H1 (cell line): ENCODE measurements around the gene AWAT1. TPM values are rescaled to one million over a fixed set of nuclear protein-coding genes. Genes with fewer than 3 reads are reported as not detected.

Source experiments
- CTCF ChIA-PET: fragments of 300-600 bp; sonication (Branson Sonifier 250); formaldehyde crosslinking; loops from one replicate; lab custom pipeline; 2021; ENCODE audit not compliant: partially characterized antibody; lab: Charles Lee
- POLR2A ChIA-PET: fragments of 300-600 bp; sonication (Branson Sonifier 250); formaldehyde crosslinking; loops from one replicate; lab custom pipeline; 2021; ENCODE audit warnings: inconsistent platforms; ENCODE audit not compliant: partially characterized antibody; lab: Charles Lee
- DNase-seq, 2 experiments: peaks; one replicate each; pipeline versions ENCODE4 v3.0.0 to v3.0.0-alpha.2; 2010 to 2022; ENCODE audit warnings: low spot score in 2 of 2, low read depth in 1 of 2, mixed read lengths in 1 of 2
- FAIRE-seq: peaks from 2 replicates; lab custom pipeline; 2011; peaks lifted over from hg19 to GRCh38; lab: Jason Lieb, UNC
- H2AFZ ChIP-seq: 2 replicates; pipeline ENCODE4 v1.8.1; 2012; ENCODE audit warnings: low read length, inconsistent platforms
- H2AK5ac ChIP-seq: 2 replicates; pipeline ENCODE4 v1.6.1; 2013; ENCODE audit warnings: low read depth, low read length
- H2BK120ac ChIP-seq: replicated peaks from 2 replicates; pipeline ENCODE3; 2013; ENCODE audit warnings: low read depth, low read length, inconsistent platforms
- H2BK12ac ChIP-seq: 2 replicates; pipeline ENCODE4 v1.6.1; 2013; ENCODE audit warnings: low read depth, low read length
- H2BK15ac ChIP-seq: 2 replicates; pipeline ENCODE4 v1.6.1; 2013; ENCODE audit warnings: low read length
- H2BK20ac ChIP-seq: 2 replicates; pipeline ENCODE4 v1.6.1; 2013; ENCODE audit warnings: low read length
- H2BK5ac ChIP-seq: 2 replicates; pipeline ENCODE4 v1.6.1; 2013; ENCODE audit warnings: low read depth, low read length
- H3K14ac ChIP-seq: 2 replicates; pipeline ENCODE4 v1.6.1; 2013; ENCODE audit warnings: inconsistent platforms; ENCODE audit not compliant: insufficient read length
- H3K18ac ChIP-seq: 2 replicates; pipeline ENCODE4 v1.6.1; 2013; ENCODE audit warnings: low read length; ENCODE audit errors: extremely low read depth
- H3K23ac ChIP-seq: 2 replicates; pipeline ENCODE4 v1.6.1; 2013; ENCODE audit warnings: inconsistent platforms; ENCODE audit not compliant: insufficient read length
- H3K23me2 ChIP-seq: 2 replicates; pipeline ENCODE4 v1.6.1; 2013; ENCODE audit warnings: low read depth, low read length
- H3K27ac ChIP-seq: 2 replicates; pipeline ENCODE4 v1.6.1; 2011; ENCODE audit warnings: low read depth, low read length, inconsistent platforms
- H3K27me3 ChIP-seq, 4 experiments: replicated peaks in 1 of 4; 1 replicate in 1 of 4; 2 replicates in 3 of 4; pipeline versions ENCODE4 v1.6.1 to v1.8.1; 2011 to 2013; ENCODE audit warnings: low read length in 3 of 4, mild to moderate bottlenecking in 3 of 4, inconsistent platforms in 2 of 4, mixed read lengths in 2 of 4, moderate library complexity in 1 of 4; ENCODE audit not compliant: control insufficient read depth in 3 of 4, insufficient read depth in 3 of 4; ENCODE audit errors: extremely low read depth in 1 of 4
- H3K36me3 ChIP-seq, 4 experiments: 2 replicates each; pipeline versions ENCODE4 v1.6.1 to v1.8.1; 2011 to 2013; ENCODE audit warnings: mild to moderate bottlenecking in 4 of 4, low read length in 3 of 4, moderate library complexity in 2 of 4, control low read depth in 1 of 4, inconsistent platforms in 1 of 4; ENCODE audit not compliant: insufficient read depth in 4 of 4, control insufficient read depth in 2 of 4
- H3K4ac ChIP-seq: replicated peaks from 2 replicates; pipeline ENCODE3; 2013; ENCODE audit warnings: low read length, low read depth, mixed read lengths, inconsistent platforms; ENCODE audit not compliant: insufficient read length
- H3K4me1 ChIP-seq, 4 experiments: replicated peaks in 1 of 4; 1 replicate in 1 of 4; 2 replicates in 3 of 4; pipeline versions ENCODE4 v1.6.1 to v1.8.1; 2011 to 2013; ENCODE audit warnings: low read length in 3 of 4, inconsistent platforms in 2 of 4, mixed read lengths in 1 of 4; ENCODE audit not compliant: insufficient read depth in 4 of 4, control insufficient read depth in 3 of 4
- H3K4me2 ChIP-seq, 2 experiments: 2 replicates each; pipeline versions ENCODE4 v1.6.1 to v1.8.1; 2011 to 2013; ENCODE audit warnings: low read depth in 2 of 2, low read length in 2 of 2, control low read depth in 1 of 2, inconsistent platforms in 1 of 2, mild to moderate bottlenecking in 1 of 2; ENCODE audit not compliant: insufficient read depth in 1 of 2
- H3K4me3 ChIP-seq, 4 experiments: fragments of 200-600, 300-600 bp in 1 of 4; sonication (generic), shearing (Covaris generic), sonication (Bioruptor Twin) in 1 of 4; 2 replicates each; pipeline versions ENCODE4 v1.5.1 to v1.8.1; 2011 to 2016; ENCODE audit warnings: low read length in 4 of 4, low read depth in 3 of 4, control low read depth in 2 of 4, inconsistent platforms in 2 of 4, mild to moderate bottlenecking in 2 of 4, mixed read lengths in 1 of 4, moderate library complexity in 1 of 4; ENCODE audit not compliant: insufficient read depth in 2 of 4; ENCODE audit errors: extremely low read depth in 1 of 4
- H3K56ac ChIP-seq: replicated peaks from 2 replicates; pipeline ENCODE3; 2013; ENCODE audit warnings: low read depth, mild to moderate bottlenecking, mixed read lengths, low read length, inconsistent platforms; ENCODE audit not compliant: insufficient read length
- H3K79me1 ChIP-seq: 2 replicates; pipeline ENCODE4 v1.6.1; 2013; ENCODE audit warnings: low read depth, low read length, control low read depth
- H3K79me2 ChIP-seq, 2 experiments: 2 replicates each; pipeline versions ENCODE4 v1.6.1 to v1.8.1; 2012 to 2013; ENCODE audit warnings: low read length in 2 of 2, mild to moderate bottlenecking in 2 of 2, inconsistent platforms in 1 of 2; ENCODE audit not compliant: insufficient read depth in 2 of 2, control insufficient read depth in 1 of 2
- H3K9ac ChIP-seq, 4 experiments: replicated peaks in 1 of 4; 1 replicate in 1 of 4; 2 replicates in 3 of 4; pipeline versions ENCODE4 v1.6.1 to v1.8.1; 2011 to 2013; ENCODE audit warnings: low read depth in 3 of 4, low read length in 3 of 4, control low read depth in 2 of 4, mild to moderate bottlenecking in 2 of 4, moderate library complexity in 2 of 4, inconsistent platforms in 1 of 4; ENCODE audit errors: extremely low read depth in 1 of 4
- H3K9me3 ChIP-seq, 2 experiments: 2 replicates each; pipeline versions ENCODE4 v1.6.1 to v1.8.1; 2012 to 2013; ENCODE audit warnings: mild to moderate bottlenecking in 2 of 2, moderate library complexity in 2 of 2, control low read depth in 1 of 2, inconsistent platforms in 1 of 2, low read depth in 1 of 2, low read length in 1 of 2, mixed read lengths in 1 of 2; ENCODE audit not compliant: insufficient read depth in 2 of 2
- H4K20me1 ChIP-seq, 2 experiments: replicated peaks in 1 of 2; 2 replicates each; pipeline versions ENCODE3 to v1.8.1; 2011 to 2013; ENCODE audit warnings: inconsistent platforms in 2 of 2, low read length in 2 of 2, mild to moderate bottlenecking in 1 of 2; ENCODE audit not compliant: insufficient read depth in 2 of 2, control insufficient read depth in 1 of 2
- H4K5ac ChIP-seq: 2 replicates; pipeline ENCODE4 v1.6.1; 2013; ENCODE audit warnings: low read length, low read depth, mixed read lengths, inconsistent platforms; ENCODE audit not compliant: insufficient read length
- H4K8ac ChIP-seq: 2 replicates; pipeline ENCODE4 v1.8.0; 2013; ENCODE audit warnings: mild to moderate bottlenecking, moderate library complexity, low read length, inconsistent platforms; ENCODE audit not compliant: insufficient read depth; ENCODE audit errors: extremely low read depth
- H4K91ac ChIP-seq: replicated peaks from 2 replicates; pipeline ENCODE3; 2013; ENCODE audit warnings: low read length, mixed read lengths, inconsistent platforms; ENCODE audit not compliant: insufficient read length
- CHD2 ChIP-seq: IDR thresholded peaks from 2 replicates; pipeline ENCODE4 v1.6.1; 2012; ENCODE audit warnings: low read length, improper control_type of control experiment
- EZH2 ChIP-seq: fragments of 200-600 bp; sonication (generic); IDR thresholded peaks from 2 replicates; pipeline ENCODE4 v1.7.1; 2012; ENCODE audit warnings: low read depth, mild to moderate bottlenecking, moderate library complexity, low read length, inconsistent platforms; ENCODE audit not compliant: severe bottlenecking
- GTF2F1 ChIP-seq: IDR thresholded peaks from 2 replicates; pipeline ENCODE4 v1.6.1; 2012; ENCODE audit warnings: low read depth, low read length, improper control_type of control experiment, borderline replicate concordance
- HDAC2 ChIP-seq, 2 experiments: fragments of 300-600 bp in 1 of 2; sonication (generic) in 1 of 2; IDR thresholded peaks; 2 replicates each; pipeline ENCODE4 v1.6.1; 2011 to 2012; ENCODE audit warnings: low read depth in 2 of 2, low read length in 2 of 2, mild to moderate bottlenecking in 2 of 2, moderate library complexity in 2 of 2, borderline replicate concordance in 1 of 2, inconsistent platforms in 1 of 2
- JUND ChIP-seq: IDR thresholded peaks from 2 replicates; pipeline ENCODE4 v1.6.1; 2011; ENCODE audit warnings: mild to moderate bottlenecking, improper control_type of control experiment, low read length
- KDM1A ChIP-seq: fragments of 200-600, 300-600 bp; sonication (generic); IDR thresholded peaks from 2 replicates; pipeline ENCODE4 v1.7.1; 2016; ENCODE audit warnings: mild to moderate bottlenecking, low read length, borderline replicate concordance
- KDM5A ChIP-seq: fragments of 200-600 bp; IDR thresholded peaks from 2 replicates; pipeline ENCODE4 v1.7.1; 2012; ENCODE audit warnings: mild to moderate bottlenecking, low read length, inconsistent platforms, mixed read lengths
- NRF1 ChIP-seq: IDR thresholded peaks from 2 replicates; pipeline ENCODE4 v1.6.1; 2011; ENCODE audit warnings: mild to moderate bottlenecking, low read depth, low read length, improper control_type of control experiment
- SIN3A ChIP-seq, 2 experiments: IDR thresholded peaks in 1 of 2; conservative IDR thresholded peaks in 1 of 2; 2 replicates each; pipeline ENCODE4 v1.6.1; 2011 to 2012; ENCODE audit warnings: low read length in 2 of 2, improper control_type of control experiment in 1 of 2, low read depth in 1 of 2, mild to moderate bottlenecking in 1 of 2
- SIRT6 ChIP-seq: IDR thresholded peaks from one replicate; pipeline ENCODE4 v1.7.1; 2012; ENCODE audit warnings: low read length, inconsistent platforms
- SP4 ChIP-seq: IDR thresholded peaks from 2 replicates; pipeline ENCODE4 v1.6.1; 2012; ENCODE audit warnings: low read length, inconsistent platforms
- SUZ12 ChIP-seq: fragments of 200-600 bp; sonication (generic); IDR thresholded peaks from 2 replicates; pipeline ENCODE4 v1.6.1; 2012; ENCODE audit warnings: mild to moderate bottlenecking, inconsistent platforms, low read length, moderate library complexity, mixed read lengths
- TAF1 ChIP-seq: IDR thresholded peaks from 2 replicates; pipeline ENCODE4 v1.6.1; 2011; ENCODE audit warnings: mild to moderate bottlenecking, low read depth, low read length
- TAF7 ChIP-seq: optimal IDR thresholded peaks from 2 replicates; pipeline ENCODE3; 2011; ENCODE audit warnings: low read depth, mild to moderate bottlenecking, inconsistent platforms, low read length, moderate library complexity, borderline replicate concordance
- TEAD4 ChIP-seq: IDR thresholded peaks from 2 replicates; pipeline ENCODE4 v1.6.1; 2012; ENCODE audit warnings: low read depth, low read length, inconsistent platforms, mixed read lengths
- WGBS, 2 experiments: shearing (Covaris generic) in 1 of 2; methylation state at CpG; one replicate each; pipeline versions ENCODE4 v1.1.6 to v1.1.7; 2013 to 2015; ENCODE audit warnings: low lambda C conversion rate in 2 of 2, mixed read lengths in 2 of 2, inconsistent platforms in 1 of 2, low coverage in 1 of 2, missing lambda C conversion rate in 1 of 2; ENCODE audit not compliant: insufficient replicate concordance in 2 of 2, insufficient coverage in 1 of 2, insufficient read length in 1 of 2; ENCODE audit errors: extremely low coverage in 1 of 2, missing lambda C conversion rate in 1 of 2; 5-methylcytosine and 5-hydroxymethylcytosine counted together
- polyA plus RNA-seq, 7 experiments: library from polyadenylated mRNA; depleted of rRNA in 3 of 7; stranded (reverse) in 5 of 7; unstranded in 2 of 7; fragments of >200 nt in 5 of 7; fragments of 200-250 nt in 2 of 7; gene quantifications; 1 replicate in 5 of 7; 2 replicates in 1 of 7; 4 replicates in 1 of 7; pipeline versions ENCODE4 v1.2.1 to v1.2.3, GENCODE V29; 2011 to 2013; ENCODE audit warnings: missing spikeins in 2 of 7, mixed read lengths in 2 of 7
- total RNA-seq: library from RNA; stranded (reverse); fragmentation: NEBNext Ultra II Directional; extraction: Animal tissue kit (Norgen Biotek cat#: 25700); gene quantifications from 2 replicates; pipeline ENCODE4 v1.2.1, GENCODE V29; 2021

Gene AWAT1
- total and polyA plus RNA-seq, 2 of the 8 experiments (the other 6 are each of a cell fraction or from before 2014, with no cell fraction given) = not detected

- H2AFZ ChIP-seq = no peak within 1 kb of the TSS
- H4K8ac ChIP-seq = no peak within 1 kb of the TSS
- H3K56ac ChIP-seq = no peak within 1 kb of the TSS
- no peak within 1 kb of the TSS for H4K91ac ChIP-seq
- no peak within 1 kb of the TSS for H3K9ac ChIP-seq
- TF ChIP-seq KDM1A (no peak), TEAD4 (no peak), JUND (no peak), KDM5A (no peak), NRF1 (no peak), GTF2F1 (no peak), SP4 (no peak), SUZ12 (no peak), CHD2 (no peak), TAF7 (no peak), SIN3A (conservative IDR thresholded peaks at IDR 0.05 in 1 of 2, IDR thresholded peaks at IDR 0.05 in 1 of 2; ENCODE audit: low read depth in 1 of 2, low read length in 2 of 2) (no peak), EZH2 (no peak), TAF1 (no peak), HDAC2 (IDR thresholded peaks at IDR 0.05; ENCODE audit: borderline replicate concordance in 1 of 2, low read depth in 2 of 2, low read length in 2 of 2) (no peak), SIRT6 (no peak)
- H3K14ac ChIP-seq = no peak within 1 kb of the TSS
- FAIRE-seq (no peak), DNase-seq (no peak)
- H2BK12ac ChIP-seq = no peak within 1 kb of the TSS
- H4K20me1 ChIP-seq = no peaks in the 10 kb centered on the region
- POLR2A ChIA-PET = no interaction called here
- no peaks in the 10 kb centered on the region for H3K79me1 ChIP-seq
- no peak within 1 kb of the TSS for H2AK5ac ChIP-seq
- no peak within 1 kb of the TSS for H3K4me2 ChIP-seq
- no peaks in the 10 kb centered on the region for H3K4me1 ChIP-seq
- no peak within 1 kb of the TSS for H4K5ac ChIP-seq
- no peak within 1 kb of the TSS for H3K4me3 ChIP-seq
- H3K4ac ChIP-seq = no peak within 1 kb of the TSS
- CTCF ChIA-PET = no interaction called here
- no peak within 1 kb of the TSS for H2BK120ac ChIP-seq
- H3K27ac ChIP-seq = no peak within 1 kb of the TSS
- H2BK5ac ChIP-seq = no peak within 1 kb of the TSS
- H3K79me2 ChIP-seq = no peaks in the 10 kb centered on the region
- no peaks in the 10 kb centered on the region for H3K27me3 ChIP-seq
- H2BK20ac ChIP-seq = no peak within 1 kb of the TSS
- H3K9me3 ChIP-seq = no peaks in the 10 kb centered on the region
- H3K18ac ChIP-seq = no peak within 1 kb of the TSS
- H2BK15ac ChIP-seq = no peak within 1 kb of the TSS
- peaks cover 0 to 2% (median 0%) of the 10 kb centered on the region in 4 experiments; a peak in 2 of 8 replicates for H3K36me3 ChIP-seq
- no peak within 1 kb of the TSS for H3K23ac ChIP-seq
- H3K23me2 ChIP-seq = no peaks in the 10 kb centered on the region
- WGBS, 2 experiments = 86% methylated on average over 15 of the region's 21 CpGs; no CpG with 5 or more reads in 1 of the 2 experiments
Measured at GRCh38 chrX:70281951-70282350, 47.5 kb downstream of the AWAT1 start, which contains the start of gene RAB41. RAB41 (plus strand) TSS chrX:70282172; CDS start chrX:70282218, 46 bp downstream.
